ENCODE data around the gene RGS12. TPM values are rescaled to one million over a fixed set of nuclear protein-coding genes. Genes with fewer than 3 reads are reported as not detected.

Gene RGS12
- total and polyA plus RNA-seq, 2 experiments from 2014 or later, result 8.0 to 19.0 TPM

- H3K4me1 ChIP-seq (ENCODE audit: insufficient read depth), result peaks cover 6% of the 10 kb centered on the region; the same call in 1 of the 2 replicates
- Mint-ChIP-seq H3K27ac (no peak overlapping the region), H3K4me1 (peaks cover 52% of the 10 kb centered on the region)
Observed at GRCh38 chr4:3307060-3307459, 14.2 kb downstream of the RGS12 start.

More at GRCh38 chr4:3307060-3307459, 14.2 kb downstream of the RGS12 start:
- H2AFZ ChIP-seq, result no peak overlapping the region
- H3K27me3 ChIP-seq (ENCODE audit: insufficient read depth), result no peaks in the 10 kb centered on the region
- DNase-seq (ENCODE audit: low spot score) (no peak), ATAC-seq (no peak)
- TF ChIP-seq POLR2AphosphoS5 (IDR thresholded peaks at IDR 0.05; ENCODE audit: low read depth) (no peak), EZH2phosphoT487 (IDR thresholded peaks at IDR 0.05; ENCODE audit: unreplicated experiment) (no peak), ZNF462 (CRISPR knock-in tag; IDR thresholded peaks at IDR 0.05) (no peak), ZNF331 (CRISPR knock-in tag; IDR thresholded peaks at IDR 0.05; ENCODE audit: low read depth) (no peak), JUNB (IDR thresholded peaks at IDR 0.05; ENCODE audit: unreplicated experiment) (no peak), STAT1 (IDR thresholded peaks at IDR 0.05; ENCODE audit: unreplicated experiment) (no peak), EZH2 (IDR thresholded peaks at IDR 0.05; ENCODE audit: low read depth, unreplicated experiment) (no peak)
- TF ChIP-seq, protein P1, sequence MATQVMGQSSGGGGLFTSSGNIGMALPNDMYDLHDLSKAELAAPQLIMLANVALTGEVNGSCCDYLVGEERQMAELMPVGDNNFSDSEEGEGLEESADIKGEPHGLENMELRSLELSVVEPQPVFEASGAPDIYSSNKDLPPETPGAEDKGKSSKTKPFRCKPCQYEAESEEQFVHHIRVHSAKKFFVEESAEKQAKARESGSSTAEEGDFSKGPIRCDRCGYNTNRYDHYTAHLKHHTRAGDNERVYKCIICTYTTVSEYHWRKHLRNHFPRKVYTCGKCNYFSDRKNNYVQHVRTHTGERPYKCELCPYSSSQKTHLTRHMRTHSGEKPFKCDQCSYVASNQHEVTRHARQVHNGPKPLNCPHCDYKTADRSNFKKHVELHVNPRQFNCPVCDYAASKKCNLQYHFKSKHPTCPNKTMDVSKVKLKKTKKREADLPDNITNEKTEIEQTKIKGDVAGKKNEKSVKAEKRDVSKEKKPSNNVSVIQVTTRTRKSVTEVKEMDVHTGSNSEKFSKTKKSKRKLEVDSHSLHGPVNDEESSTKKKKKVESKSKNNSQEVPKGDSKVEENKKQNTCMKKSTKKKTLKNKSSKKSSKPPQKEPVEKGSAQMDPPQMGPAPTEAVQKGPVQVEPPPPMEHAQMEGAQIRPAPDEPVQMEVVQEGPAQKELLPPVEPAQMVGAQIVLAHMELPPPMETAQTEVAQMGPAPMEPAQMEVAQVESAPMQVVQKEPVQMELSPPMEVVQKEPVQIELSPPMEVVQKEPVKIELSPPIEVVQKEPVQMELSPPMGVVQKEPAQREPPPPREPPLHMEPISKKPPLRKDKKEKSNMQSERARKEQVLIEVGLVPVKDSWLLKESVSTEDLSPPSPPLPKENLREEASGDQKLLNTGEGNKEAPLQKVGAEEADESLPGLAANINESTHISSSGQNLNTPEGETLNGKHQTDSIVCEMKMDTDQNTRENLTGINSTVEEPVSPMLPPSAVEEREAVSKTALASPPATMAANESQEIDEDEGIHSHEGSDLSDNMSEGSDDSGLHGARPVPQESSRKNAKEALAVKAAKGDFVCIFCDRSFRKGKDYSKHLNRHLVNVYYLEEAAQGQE (IDR thresholded peaks at IDR 0.05; ENCODE audit: unreplicated experiment), result no peak
- TF ChIP-seq, protein P2, sequence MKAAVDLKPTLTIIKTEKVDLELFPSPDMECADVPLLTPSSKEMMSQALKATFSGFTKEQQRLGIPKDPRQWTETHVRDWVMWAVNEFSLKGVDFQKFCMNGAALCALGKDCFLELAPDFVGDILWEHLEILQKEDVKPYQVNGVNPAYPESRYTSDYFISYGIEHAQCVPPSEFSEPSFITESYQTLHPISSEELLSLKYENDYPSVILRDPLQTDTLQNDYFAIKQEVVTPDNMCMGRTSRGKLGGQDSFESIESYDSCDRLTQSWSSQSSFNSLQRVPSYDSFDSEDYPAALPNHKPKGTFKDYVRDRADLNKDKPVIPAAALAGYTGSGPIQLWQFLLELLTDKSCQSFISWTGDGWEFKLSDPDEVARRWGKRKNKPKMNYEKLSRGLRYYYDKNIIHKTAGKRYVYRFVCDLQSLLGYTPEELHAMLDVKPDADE (IDR thresholded peaks at IDR 0.05), result no peak
- no peaks in the 10 kb centered on the region for H3K36me3 ChIP-seq (ENCODE audit: insufficient read depth)
- peaks cover 24% of the 10 kb centered on the region for H3K27me3 Mint-ChIP-seq (ENCODE audit: insufficient read depth, low read depth, poor library complexity)
- no peaks in the 10 kb centered on the region for H3F3A ChIP-seq (replicated peaks; ENCODE audit: low read depth)
- H3K27ac ChIP-seq (ENCODE audit: low read depth), result no peak overlapping the region
- H3K79me2 ChIP-seq (replicated peaks; ENCODE audit: insufficient read depth), result peaks cover 19% of the 10 kb centered on the region
- no peaks in the 10 kb centered on the region for H3K36me3 Mint-ChIP-seq (ENCODE audit: low read depth)
- H3K4me2 ChIP-seq, result no peak overlapping the region
- peaks cover 4% of the 10 kb centered on the region for H4K20me1 ChIP-seq (replicated peaks; ENCODE audit: insufficient read depth)
- H3K9me2 ChIP-seq (ENCODE audit: insufficient read depth), result no peaks in the 10 kb centered on the region
- no peaks in the 10 kb centered on the region for H3K9me3 Mint-ChIP-seq
- no peak overlapping the region for H3K4me3 ChIP-seq
- H3K4me3 Mint-ChIP-seq, result no peak overlapping the region

All from GM23338 (cell line).